Kasumi-1 (cell line): ENCODE measurements around the gene SLC26A2.
A peak's percentile ranks its signal among the peaks of the same experiment; 100 is the strongest.

ENCODE experiments used
- DNase-seq, 2 experiments: peaks; one replicate each; lab custom pipeline; 2025; lab: John Stamatoyannopoulos, UW

Gene SLC26A2

DNA sequence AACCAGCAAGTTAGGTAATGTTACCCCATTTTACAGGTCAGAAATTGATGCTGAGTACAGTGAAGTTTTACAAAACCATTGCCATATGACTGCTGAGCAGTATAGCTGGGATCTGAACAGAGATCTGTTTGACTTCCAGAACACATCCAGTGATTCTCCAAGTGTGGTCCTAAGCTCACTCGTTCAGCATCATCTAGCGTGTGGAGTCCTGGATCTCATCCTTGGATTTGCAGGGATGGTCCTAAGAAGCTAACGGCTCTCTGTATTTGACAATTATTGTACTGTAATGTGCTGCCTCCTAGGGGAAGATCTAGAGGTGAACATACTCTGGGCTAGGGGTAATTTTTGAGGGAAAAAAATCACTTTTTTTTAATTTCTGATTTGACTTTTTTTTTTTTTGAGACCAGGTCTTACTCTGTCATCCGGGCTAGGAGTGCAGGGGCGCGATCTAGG, 1.4 kb downstream of the SLC26A2 start:
- peak; percentile 77 to 87 for DNase-seq

DNA sequence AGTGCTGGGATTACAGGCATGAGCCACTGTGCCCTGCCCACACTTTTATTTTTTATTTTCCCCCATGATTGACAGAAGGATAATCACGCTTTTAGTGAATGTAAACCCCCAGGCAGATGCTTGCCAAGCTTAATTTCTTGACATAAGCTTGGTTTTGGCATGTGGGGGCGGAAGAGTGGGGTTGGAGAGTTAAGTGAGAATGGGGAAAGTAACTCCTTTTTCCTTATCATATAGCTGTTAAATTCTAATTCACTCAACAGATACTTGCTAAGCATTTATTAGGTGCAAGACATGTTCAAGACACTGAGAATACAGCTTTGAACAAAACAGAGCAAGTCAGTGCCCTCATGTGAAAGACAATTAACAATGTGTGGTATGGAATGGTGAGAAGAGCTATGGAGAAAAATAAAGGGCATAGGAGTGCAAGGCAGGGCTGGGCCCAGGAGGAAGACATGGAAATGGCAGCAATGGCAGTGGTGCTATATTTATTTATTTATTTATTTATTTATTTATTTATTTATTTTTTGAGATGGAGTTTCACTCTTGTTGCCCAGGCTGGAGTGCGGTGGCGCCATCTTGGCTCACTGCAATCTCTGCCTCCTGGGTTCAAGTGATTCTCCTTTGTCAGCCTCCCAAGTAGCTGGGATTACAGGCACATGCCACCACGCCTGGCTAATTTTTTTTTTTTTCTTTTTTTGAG, 2.2 kb downstream of the SLC26A2 start:
- no peak for DNase-seq

DNA sequence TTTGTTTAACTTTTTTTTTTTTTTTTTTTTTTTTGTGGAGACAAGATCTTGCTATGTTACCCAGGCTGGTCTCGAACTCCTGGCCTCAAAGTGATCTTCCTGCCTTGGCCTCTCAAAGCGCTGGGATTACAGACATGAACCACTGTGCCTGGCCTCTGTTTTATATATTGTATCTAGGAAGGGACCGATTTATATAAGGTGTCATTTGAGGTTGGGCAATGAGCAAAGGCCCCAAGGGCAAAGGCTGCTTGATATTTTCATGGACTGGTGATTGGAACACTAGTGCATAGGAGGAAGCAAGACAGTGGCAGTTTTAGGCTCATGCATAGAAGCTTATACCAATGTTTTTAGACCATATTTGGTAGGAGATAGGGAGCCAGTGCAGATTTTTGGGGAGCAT, 3.2 kb downstream of the SLC26A2 start:
- DNase-seq: no peak

GRCh38 chr5:149966946-149967345, 6.4 kb downstream of the SLC26A2 start:
- no peak for DNase-seq

DNA sequence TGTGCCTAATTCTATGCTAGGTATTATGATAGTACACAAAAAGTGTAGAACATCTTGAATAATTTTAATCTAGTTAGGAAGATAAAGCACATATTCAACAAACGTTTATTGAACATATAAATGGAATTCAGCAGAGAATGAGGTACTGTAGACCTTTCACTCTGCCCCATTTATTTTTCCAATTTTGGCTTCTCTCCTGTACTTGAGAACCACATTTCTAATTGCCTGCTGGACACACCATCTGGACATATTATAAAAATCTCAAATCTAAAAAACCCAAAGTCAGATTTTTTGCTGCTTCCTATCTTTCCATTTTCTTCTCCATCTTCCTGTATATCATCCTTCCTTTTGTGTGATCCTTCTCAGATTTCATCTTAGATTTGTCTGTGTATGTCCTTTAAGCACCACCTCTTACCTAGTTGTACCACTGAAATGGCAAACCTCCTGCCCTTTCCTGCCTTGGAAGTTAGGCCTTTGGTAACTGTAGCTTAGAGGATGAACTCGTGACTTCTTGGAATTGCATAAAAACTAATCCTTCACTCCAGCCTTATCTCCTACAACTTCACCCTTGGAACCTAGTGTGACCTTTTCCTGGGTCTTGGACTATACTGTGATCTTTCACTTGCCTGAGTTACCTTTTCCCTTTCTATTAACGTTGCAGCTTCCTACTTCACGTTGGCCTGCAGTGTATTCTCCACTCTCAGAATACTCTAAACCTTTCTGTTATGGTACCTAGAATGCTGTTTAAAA, 8.8 kb downstream of the SLC26A2 start:
- DNase-seq: no peak

- no peak for DNase-seq
These were observed 14.9 kb downstream of the SLC26A2 start for GRCh38 chr5:149975409-149975808.

DNA sequence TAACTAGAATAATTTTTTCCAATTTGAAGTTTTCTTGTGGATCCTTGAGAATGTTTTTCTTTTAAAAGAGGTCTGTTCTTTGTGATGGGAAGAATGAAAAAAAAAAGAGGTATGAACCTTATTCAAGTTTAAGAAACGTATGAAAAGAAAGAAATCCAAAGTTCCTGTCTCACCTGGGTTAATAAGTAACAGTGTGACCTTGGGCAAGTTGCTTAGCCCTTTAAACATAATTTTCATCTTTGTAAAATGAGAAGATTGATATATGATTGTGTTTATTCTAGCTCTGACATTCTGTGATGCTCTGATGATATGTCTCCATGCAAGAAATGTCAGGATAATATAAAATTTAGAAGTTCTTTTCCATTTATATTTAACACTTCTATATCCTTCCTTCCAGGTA, 19.3 kb downstream of the SLC26A2 start:
- no peak for DNase-seq

- DNase-seq: no peak
These were observed 20.6 kb downstream of the SLC26A2 start for GRCh38 chr5:149981206-149981605.

GRCh38 chr5:149982505-149982904, 21.9 kb downstream of the SLC26A2 start:
- DNase-seq: no peak

DNA sequence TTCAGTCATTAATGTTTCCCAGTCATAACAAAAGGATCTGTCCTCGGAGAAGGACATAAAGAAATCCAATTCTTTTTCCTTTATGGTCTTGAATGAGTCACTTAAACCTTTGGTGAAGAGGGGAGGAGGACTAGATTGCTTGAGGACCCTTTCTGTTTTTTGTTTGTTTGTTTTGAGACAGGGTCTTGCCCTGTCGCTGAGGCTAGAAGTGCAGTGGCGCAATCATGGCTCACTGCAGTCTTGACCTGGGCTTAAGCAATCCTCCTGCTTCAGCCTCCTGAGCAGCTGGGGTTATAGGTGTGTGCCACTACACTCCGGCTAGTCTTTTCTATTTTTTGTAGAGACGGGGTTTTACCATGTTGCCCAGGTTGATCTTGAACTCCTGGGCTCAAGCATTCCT, 27.6 kb downstream of the SLC26A2 start:
- no peak for DNase-seq

- peak; percentile 68 to 89 for DNase-seq
These were observed 30.2 kb downstream of the SLC26A2 start for GRCh38 chr5:149990518-149991376.

DNA sequence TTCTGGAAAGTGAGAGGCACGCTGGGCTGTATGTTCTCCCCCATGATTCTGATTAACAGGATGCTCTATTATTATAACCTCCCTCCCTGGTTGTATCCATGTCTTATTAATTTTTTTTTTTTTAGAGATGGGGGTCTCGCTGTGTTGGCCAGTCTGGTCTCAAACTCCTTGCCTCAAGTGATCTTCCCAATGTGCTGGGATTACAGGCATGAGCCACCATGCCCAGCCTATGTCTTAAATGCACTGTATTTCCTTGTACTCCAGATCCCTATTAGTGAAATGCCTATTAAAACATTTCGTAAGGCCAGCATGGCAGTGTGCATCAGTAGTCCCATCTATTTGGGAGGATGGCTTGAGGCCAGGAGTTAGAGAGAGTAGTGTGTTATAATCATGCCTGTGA, 32.9 kb downstream of the SLC26A2 start:
- DNase-seq: no peak

GRCh38 chr5:149995385-149996204, 35.0 kb downstream of the SLC26A2 start:
- no peak for DNase-seq

- DNase-seq: no peak
These were observed 35.8 kb downstream of the SLC26A2 start for GRCh38 chr5:149996205-149996890.

DNA sequence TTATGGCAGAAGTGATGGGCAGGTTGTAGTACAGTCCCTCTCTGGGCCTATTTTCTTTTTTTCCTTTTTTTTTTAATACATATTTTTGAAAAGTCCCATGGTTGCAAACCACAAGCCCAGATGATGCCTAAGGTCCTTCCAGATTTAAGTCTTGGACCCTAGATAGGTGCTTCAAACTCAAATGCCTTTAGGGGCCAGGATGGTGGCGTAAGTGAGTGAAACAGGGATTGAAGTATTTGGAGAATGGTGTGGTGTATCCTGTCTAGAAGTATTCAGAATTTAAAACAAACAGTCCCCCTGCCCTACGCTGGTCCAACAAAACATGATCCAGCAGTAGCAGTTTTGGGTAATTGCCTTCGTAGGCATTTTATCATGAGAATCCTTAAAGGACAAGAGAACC, 37.7 kb downstream of the SLC26A2 start:
- DNase-seq: no peak

DNA sequence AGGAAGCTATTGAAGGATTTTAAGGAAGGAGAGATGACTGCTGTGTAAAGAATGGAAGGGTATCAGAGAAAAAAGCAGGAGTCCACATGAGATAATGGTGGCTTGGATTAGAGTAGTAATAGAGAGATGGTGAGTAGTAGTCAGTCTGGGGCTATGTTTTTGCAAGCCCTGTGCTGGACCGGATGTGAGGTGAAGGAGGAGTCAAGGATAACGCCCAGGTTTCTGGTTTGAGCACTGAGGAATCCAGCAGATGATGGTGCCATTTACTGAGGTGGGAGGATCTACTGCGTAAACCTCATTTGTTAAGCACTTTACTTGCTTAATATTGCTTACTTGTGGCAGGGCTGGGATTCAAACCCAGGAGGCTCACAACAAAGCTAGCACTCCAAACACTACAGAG, 38.8 kb downstream of the SLC26A2 start:
- DNase-seq: no peak

DNA sequence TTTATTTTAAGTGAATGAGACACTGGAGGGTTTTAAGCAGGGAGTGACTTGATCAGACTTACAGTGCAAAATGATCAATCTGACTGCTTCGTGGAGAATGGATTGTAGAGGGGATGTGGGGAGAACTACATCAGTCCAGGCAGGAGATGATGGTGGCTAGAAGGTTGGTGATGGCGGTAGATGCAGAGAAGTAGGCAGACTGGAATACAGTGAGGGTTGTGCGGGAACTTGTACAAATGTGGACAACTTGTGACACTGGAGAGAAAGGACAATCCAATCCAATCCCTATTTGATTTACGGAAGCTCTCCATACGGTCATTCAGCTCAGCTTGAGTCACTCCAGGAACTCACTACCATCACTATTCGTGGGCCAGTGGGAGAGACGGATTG, 39.3 kb downstream of the SLC26A2 start:
- DNase-seq: no peak

GRCh38 chr5:150000256-150000989, 39.9 kb downstream of the SLC26A2 start, which contains the start of the genes HMGXB3 and TIGD6:
HMGXB3 (plus strand) TSS chr5:150000739; CDS start chr5:150004853, 4,114 bp downstream.
TIGD6 (minus strand) TSS chr5:150000654; CDS start chr5:149996348, 4,306 bp downstream.
- DNase-seq: peak; percentile 93 to 94

DNA sequence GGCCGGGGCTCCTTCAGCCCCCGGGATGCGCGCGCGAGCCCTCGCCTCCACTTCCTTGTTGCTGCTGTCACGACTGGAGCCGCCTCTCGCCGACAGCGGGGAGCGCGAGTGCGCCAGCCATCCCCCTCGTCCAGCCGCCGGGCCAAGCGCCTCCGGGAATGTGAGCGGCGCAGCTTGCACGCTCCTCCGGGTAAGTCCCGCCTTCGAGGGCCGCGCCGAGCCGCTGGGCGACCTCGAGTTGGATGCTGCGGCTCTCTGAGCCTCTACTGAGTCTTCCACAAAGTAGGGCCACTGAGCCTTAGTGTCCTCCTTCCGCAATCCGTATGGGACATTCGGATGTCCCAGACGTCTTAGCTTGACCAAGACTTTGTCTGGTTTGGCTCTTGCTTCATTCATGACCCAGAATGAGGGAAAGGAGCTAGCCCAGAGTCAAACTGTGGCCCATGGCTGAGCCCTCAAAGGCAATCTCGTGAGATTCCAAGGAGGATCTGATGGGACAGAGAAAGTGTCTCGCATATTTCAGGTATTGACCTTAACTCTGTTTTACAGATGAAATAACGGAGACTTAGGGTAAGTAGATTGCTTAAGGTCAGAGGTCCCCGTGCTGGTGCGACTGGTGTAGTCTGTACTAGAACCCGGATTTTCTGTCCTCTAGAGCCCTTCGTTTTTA, 40.6 kb downstream of the SLC26A2 start:
- DNase-seq: peak in 1 of 2 experiments; percentile 23
